Body of pancreas (tissue), 4 donors: Measurements from ENCODE around the gene PRRC2A. TPM values are rescaled to one million over a fixed set of nuclear protein-coding genes. Genes with fewer than 3 reads are reported as not detected.
"Not testable (repeated sequence)": the region's sequence is repeated elsewhere in the genome, so short reads cannot be mapped to it uniquely, and the experiment has no call there.

Experiments used
- ATAC-seq: fragments of 150-250 bp; one replicate; pipeline ENCODE4 v1.9.1; 2016
- DNase-seq, 4 donors: peaks; one replicate each; pipeline ENCODE4 v3.0.0-alpha.2; 2019
- H3K27ac ChIP-seq, 4 donors: fragments of 200-600 bp; sonication (generic); 1 replicate in 3 of 4; 2 replicates in 1 of 4; pipeline versions ENCODE4 v1.5.1 to v1.6.1; 2016 to 2019; ENCODE audit warnings: mild to moderate bottlenecking in 1 of 4, mixed read lengths in 1 of 4, moderate library complexity in 1 of 4
- H3K27me3 ChIP-seq, 2 donors: fragments of 200-600 bp; sonication (generic); one replicate each; pipeline ENCODE4 v1.6.0; 2016; ENCODE audit warnings: mild to moderate bottlenecking in 1 of 2
- H3K36me3 ChIP-seq, 2 donors: fragments of 200-600 bp; sonication (generic); replicated peaks in 1 of 2; 2 replicates each; pipeline ENCODE4 v1.5.1; 2016; ENCODE audit warnings: low read depth in 2 of 2; ENCODE audit not compliant: insufficient read depth in 1 of 2
- H3K4me1 ChIP-seq: fragments of 200-600 bp; sonication (generic); one replicate; pipeline ENCODE4 v1.6.0; 2016
- H3K4me3 ChIP-seq, 2 donors: fragments of 200-600 bp; sonication (generic); 1 replicate in 1 of 2; 2 replicates in 1 of 2; pipeline ENCODE4 v1.5.1; 2016 to 2019
- H3K9me3 ChIP-seq, 3 donors: fragments of 200-600 bp; sonication (generic); 1 replicate in 2 of 3; 2 replicates in 1 of 3; pipeline ENCODE4 v1.5.1; 2016
- POLR2A ChIP-seq, 3 donors: fragments of 450-650 bp; IDR thresholded peaks; one replicate each; pipeline ENCODE4 v1.6.1; 2016; ENCODE audit warnings: antibody characterized with exemption in 3 of 3, mild to moderate bottlenecking in 2 of 3
- WGBS, 2 donors: methylation state at CpG; one replicate each; pipeline ENCODE4 v1.1.5; 2017; 5-methylcytosine and 5-hydroxymethylcytosine counted together
- intact Hi-C: fragments of 100-400 bp; cut with DNase I; formaldehyde crosslinking; loops from one replicate; pipeline ENCODE4 v1.15.1; 2023
- total RNA-seq, 2 donors: library from RNA; depleted of rRNA; stranded (reverse); fragments of >200 nt; gene quantifications; one replicate each; pipeline ENCODE4 v1.1.0, GENCODE V29; 2016
- TF ChIP-seq, protein P1 (sequence below), 7 experiments: fragments of 450-650 bp in 4 of 7; fragments of 200-600 bp in 3 of 7; sonication (generic) in 3 of 7; IDR thresholded peaks; one replicate each; pipeline ENCODE4 v1.5.1; 2016 to 2019; ENCODE audit warnings: antibody characterized with exemption in 7 of 7

Gene PRRC2A
- total RNA-seq, 2 donors from 2014 or later = 48.8 to 57.4 TPM

DNA sequence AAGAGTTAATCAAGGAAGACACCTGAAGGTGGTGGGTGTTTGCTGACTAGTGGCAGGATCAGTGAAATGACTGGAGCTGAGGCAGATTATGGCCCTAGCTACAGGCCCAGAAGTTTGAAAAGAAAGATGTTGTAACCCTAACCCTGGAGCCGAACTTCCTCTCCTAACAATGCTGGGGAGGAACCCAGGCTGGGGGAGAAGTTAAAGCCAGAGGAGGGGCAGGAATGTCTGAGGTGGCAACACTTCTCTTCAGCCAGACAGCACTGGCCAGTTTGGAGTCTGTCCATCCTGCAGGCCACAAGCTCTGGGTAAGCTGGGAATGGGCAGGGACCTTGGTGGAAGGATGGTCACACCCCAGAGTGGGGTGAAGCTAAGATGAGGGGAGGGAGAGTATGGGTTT, 34.5 kb upstream of the PRRC2A start, which contains the start of gene LST1:
LST1 (plus strand) TSS at position 270 of the 400 bp plus-strand sequence. CDS start 1,023 bp downstream, outside the sequence.
- Histone ChIP-seq H3K4me3 (no peak within 1 kb of the TSS), H3K27me3 (no peaks in the 10 kb centered on the region), H3K36me3 (no peaks in the 10 kb centered on the region), H3K9me3 (no peaks in the 10 kb centered on the region), H3K27ac (peak within 1 kb of the TSS in 1 of 4 donors; percentile 22), H3K4me1 (peaks cover 12% of the 10 kb centered on the region)
- intact Hi-C loops = no loop called here
- ATAC-seq (no peak), DNase-seq (peak in 1 of 4 donors; percentile 28)
- no peak for TF ChIP-seq POLR2A (IDR thresholded peaks at IDR 0.05)
- TF ChIP-seq, protein P1, sequence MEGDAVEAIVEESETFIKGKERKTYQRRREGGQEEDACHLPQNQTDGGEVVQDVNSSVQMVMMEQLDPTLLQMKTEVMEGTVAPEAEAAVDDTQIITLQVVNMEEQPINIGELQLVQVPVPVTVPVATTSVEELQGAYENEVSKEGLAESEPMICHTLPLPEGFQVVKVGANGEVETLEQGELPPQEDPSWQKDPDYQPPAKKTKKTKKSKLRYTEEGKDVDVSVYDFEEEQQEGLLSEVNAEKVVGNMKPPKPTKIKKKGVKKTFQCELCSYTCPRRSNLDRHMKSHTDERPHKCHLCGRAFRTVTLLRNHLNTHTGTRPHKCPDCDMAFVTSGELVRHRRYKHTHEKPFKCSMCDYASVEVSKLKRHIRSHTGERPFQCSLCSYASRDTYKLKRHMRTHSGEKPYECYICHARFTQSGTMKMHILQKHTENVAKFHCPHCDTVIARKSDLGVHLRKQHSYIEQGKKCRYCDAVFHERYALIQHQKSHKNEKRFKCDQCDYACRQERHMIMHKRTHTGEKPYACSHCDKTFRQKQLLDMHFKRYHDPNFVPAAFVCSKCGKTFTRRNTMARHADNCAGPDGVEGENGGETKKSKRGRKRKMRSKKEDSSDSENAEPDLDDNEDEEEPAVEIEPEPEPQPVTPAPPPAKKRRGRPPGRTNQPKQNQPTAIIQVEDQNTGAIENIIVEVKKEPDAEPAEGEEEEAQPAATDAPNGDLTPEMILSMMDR (IDR thresholded peaks at IDR 0.05) = no peak
- WGBS, 2 donors = 53 to 56% methylated on average over 1 of the region's 1 CpG

DNA sequence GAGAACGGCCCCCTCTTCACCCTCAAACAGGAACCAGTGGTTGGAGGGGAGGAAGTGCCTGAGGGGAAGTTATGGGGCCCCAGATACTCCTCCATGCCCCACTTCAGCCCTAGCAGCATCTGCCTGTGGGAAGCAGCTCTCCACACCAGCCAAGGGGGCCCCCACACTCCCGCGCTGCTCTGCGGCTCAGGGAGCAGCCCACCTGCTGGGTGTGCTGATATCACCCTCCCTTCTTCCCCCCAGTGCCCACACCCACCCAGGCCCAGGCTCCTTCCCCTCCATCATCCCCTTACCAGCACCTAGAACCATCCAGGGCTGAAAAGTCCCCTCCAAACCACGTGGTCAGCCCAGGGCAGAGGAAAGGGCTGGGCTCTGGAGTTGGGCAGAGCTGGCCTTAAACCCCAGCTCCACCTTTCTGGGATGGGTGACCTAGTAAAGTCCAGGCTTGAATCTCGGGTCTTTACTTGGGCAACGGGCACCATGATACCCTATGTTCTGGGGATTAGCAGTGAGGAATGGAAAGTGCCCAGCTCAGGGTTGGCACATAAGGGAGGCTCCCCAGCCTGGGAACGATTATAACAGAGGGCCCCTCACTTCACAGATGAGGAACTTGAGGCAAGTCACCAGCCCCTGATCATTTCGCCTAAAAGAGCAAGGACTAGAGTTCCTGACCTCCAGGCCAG, 33.8 kb upstream of the PRRC2A start:
- Histone ChIP-seq H3K27ac (peak overlapping the region in 1 of 4 donors; percentile 22), H3K36me3 (no peaks in the 10 kb centered on the region), H3K9me3 (no peaks in the 10 kb centered on the region), H3K27me3 (no peaks in the 10 kb centered on the region), H3K4me1 (peaks cover 8% of the 10 kb centered on the region), H3K4me3 (no peak overlapping the region)
- WGBS, 2 donors = 37 to 54% methylated on average over 3 to 9 of the region's 9 CpGs
- intact Hi-C loops = no loop called here
- no peak for TF ChIP-seq POLR2A (IDR thresholded peaks at IDR 0.05)
- TF ChIP-seq, protein P1 (IDR thresholded peaks at IDR 0.05) = no peak
- DNase-seq (peak in 1 of 4 donors; percentile 32), ATAC-seq (no peak)

- Histone ChIP-seq H3K9me3 (no peaks in the 10 kb centered on the region), H3K36me3 (no peaks in the 10 kb centered on the region), H3K4me3 (no peak overlapping the region), H3K27me3 (no peaks in the 10 kb centered on the region), H3K27ac (no peak overlapping the region), H3K4me1 (no peaks in the 10 kb centered on the region)
- WGBS, 2 donors = 56 to 61% methylated on average over 11 of the region's 12 CpGs
- no peak for ATAC-seq
- intact Hi-C loops = no loop called here
- DNase-seq = no peak
- no peak for TF ChIP-seq POLR2A (IDR thresholded peaks at IDR 0.05)
- TF ChIP-seq, protein P1 (IDR thresholded peaks at IDR 0.05) = no peak
Measured at GRCh38 chr6:31587791-31588777, 32.4 kb upstream of the PRRC2A start.

DNA sequence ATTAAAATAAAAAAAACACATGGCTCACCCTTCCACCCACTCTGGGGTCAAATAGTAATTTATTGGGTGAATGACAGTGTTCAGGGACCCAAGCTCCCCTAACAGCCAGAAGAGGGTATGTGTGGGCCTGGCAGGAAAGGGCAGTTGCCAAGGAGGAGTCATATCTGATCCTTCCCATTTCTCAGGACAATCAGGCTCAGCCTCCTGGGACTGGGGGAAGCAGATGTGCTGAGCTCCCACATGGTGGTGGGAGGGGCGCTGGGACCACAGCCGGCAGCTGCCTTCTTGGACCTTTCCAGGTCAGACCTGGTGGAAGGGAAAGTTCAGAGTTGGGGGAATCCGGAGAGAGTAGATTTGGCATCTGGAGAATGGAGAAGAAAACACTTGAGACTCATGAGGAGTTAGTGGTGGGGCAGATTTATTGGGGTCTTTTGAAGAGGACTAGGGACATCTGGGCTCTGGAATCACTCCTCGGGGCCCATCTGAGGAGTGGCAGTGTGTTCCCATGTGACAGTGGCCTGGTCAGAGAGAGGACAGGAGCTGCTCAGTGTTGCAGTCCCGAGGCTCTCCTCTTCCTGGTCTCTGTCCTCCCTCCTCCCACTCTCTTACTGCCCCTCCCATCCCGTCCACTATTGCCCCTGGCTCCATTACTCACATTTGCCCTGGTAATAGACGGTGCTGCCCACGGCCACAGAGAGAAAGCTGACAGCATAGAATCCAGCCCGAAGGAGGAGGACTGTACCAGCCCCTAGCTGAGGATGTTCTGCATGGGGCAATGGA, 31.5 kb upstream of the PRRC2A start:
- Histone ChIP-seq H3K4me3 (no peak overlapping the region), H3K36me3 (no peaks in the 10 kb centered on the region), H3K9me3 (no peaks in the 10 kb centered on the region), H3K4me1 (no peaks in the 10 kb centered on the region), H3K27me3 (no peaks in the 10 kb centered on the region), H3K27ac (no peak overlapping the region)
- WGBS, 2 donors = 36 to 46% methylated on average over 9 of the region's 9 CpGs
- TF ChIP-seq POLR2A (IDR thresholded peaks at IDR 0.05) = no peak
- TF ChIP-seq, protein P1 (IDR thresholded peaks at IDR 0.05) = no peak
- DNase-seq (no peak), ATAC-seq (no peak)
- intact Hi-C loops = no loop called here

- intact Hi-C loops = loop anchor here (10.0 kb wide), 1 partner anchor 96 kb away; the partner anchor contains the start of gene MICB
Measured at GRCh38 chr6:31590691-31591090, 29.8 kb upstream of the PRRC2A start.

More at GRCh38 chr6:31590691-31591090, 29.8 kb upstream of the PRRC2A start:
- not testable (repeated sequence) for ATAC-seq, H3K4me1 ChIP-seq, H3K9me3 ChIP-seq, H3K27me3 ChIP-seq, H3K4me3 ChIP-seq, H3K27ac ChIP-seq, DNase-seq, H3K36me3 ChIP-seq
- 63 to 69% methylated on average over 5 of the region's 5 CpGs for WGBS, 2 donors
